Measurements from ENCODE around the gene OR10H1. TPM values are rescaled to one million over a fixed set of nuclear protein-coding genes. Genes with fewer than 3 reads are reported as not detected.

Gene OR10H1
- total RNA-seq, 2 donors from 2014 or later: not detected

DNA sequence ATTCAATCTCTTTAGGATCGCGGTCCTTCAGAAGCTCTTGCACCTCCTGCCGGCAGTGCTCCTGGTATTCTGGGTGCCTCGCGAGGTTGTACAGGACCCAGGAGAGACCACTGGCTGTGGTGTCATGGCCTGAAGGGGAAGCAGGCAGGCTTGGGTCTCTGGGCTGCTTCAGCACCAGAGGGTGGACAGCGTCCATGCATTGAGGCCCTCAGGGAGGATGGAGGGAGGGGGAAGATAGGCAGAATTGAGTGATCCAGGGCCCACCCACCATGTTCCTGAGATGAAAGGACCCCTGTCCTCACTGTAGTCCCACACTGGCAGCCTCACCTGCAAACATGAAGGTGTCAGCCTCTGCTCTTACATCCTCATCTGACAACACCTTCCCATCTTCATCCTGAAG lies 45.9 kb downstream of the OR10H1 start:
- no peaks in the 10 kb centered on the region for H3K9me3 Mint-ChIP-seq
- ATAC-seq (replicated peaks): no peak
- no peak overlapping the region for H3K27ac Mint-ChIP-seq
- no peak overlapping the region for H3K4me3 Mint-ChIP-seq
- no peaks in the 10 kb centered on the region for H3K4me1 Mint-ChIP-seq
- H3K36me3 Mint-ChIP-seq (ENCODE audit: low read depth): no peaks in the 10 kb centered on the region
- peaks cover 27% of the 10 kb centered on the region for H3K27me3 Mint-ChIP-seq

DNA sequence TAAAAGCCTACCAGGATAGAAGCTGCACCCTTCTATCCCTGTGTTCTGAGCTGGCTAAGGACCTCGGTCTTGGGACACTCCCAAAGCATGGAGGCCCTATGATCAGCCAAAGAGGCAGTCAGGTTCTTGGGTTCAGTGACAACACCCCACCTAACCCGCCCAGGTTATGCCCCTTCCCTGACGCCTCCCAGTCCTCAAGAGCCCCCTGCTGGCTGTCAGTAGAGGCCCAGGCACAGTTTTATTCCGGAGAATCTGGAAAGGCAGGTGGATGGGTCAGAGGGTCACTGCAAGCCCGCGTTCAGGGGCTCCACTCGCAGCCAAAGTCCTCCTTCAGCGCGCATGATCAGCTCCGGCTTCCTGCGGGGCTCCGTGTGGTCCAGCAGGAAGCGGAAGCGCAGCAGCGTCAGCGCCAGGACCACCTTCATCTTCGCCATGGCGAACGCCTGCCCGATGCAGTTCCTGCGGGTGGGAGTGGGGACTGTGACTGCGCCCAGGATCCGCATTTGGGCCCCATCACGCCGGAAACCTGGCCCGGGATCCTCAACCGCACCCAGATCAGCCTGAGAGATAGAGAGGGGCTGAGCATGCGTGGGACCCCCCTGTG lies 55.4 kb downstream of the OR10H1 start:
- Mint-ChIP-seq H3K36me3 (ENCODE audit: low read depth) (no peaks in the 10 kb centered on the region), H3K9me3 (no peaks in the 10 kb centered on the region), H3K27ac (no peak overlapping the region), H3K4me1 (no peaks in the 10 kb centered on the region), H3K4me3 (no peak overlapping the region), H3K27me3 (peaks cover 36% of the 10 kb centered on the region)
- no peak for ATAC-seq (replicated peaks)

GRCh38 chr19:15758379-15758778 lies 57.1 kb downstream of the OR10H1 start:
- Mint-ChIP-seq H3K4me1 (no peaks in the 10 kb centered on the region), H3K36me3 (ENCODE audit: low read depth) (no peaks in the 10 kb centered on the region), H3K27ac (no peak overlapping the region), H3K27me3 (peaks cover 47% of the 10 kb centered on the region), H3K4me3 (no peak overlapping the region), H3K9me3 (no peaks in the 10 kb centered on the region)
- no peak for ATAC-seq (replicated peaks)

Other genes starting within 250 kb of the OR10H1 start
- gene CYP4F8, start 200.4 kb downstream of the OR10H1 start, total RNA-seq: not detected
- under 1 TPM; 0.45 to 0.95 TPM for gene CYP4F3, start 174.8 kb downstream of the OR10H1 start, total RNA-seq
- gene CYP4F12, start 142.6 kb downstream of the OR10H1 start, total RNA-seq: under 1 TPM in 1 of 2 donors, not detected in 1; 0.61 TPM
- not detected for gene OR10H2, start 87.6 kb downstream of the OR10H1 start, total RNA-seq
- gene OR10H3, start 77.7 kb downstream of the OR10H1 start, total RNA-seq: not detected
- gene OR10H5, start 28.0 kb downstream of the OR10H1 start, total RNA-seq: not detected
- gene CYP4F2, start 82.4 kb upstream of the OR10H1 start, total RNA-seq: not detected
- gene CYP4F11, start 118.9 kb upstream of the OR10H1 start, total RNA-seq: not detected
- not detected for gene OR10H4, start 133.3 kb upstream of the OR10H1 start, total RNA-seq